ENCODE measurements around the gene KNOP1. TPM values are rescaled to one million over a fixed set of nuclear protein-coding genes. Genes with fewer than 3 reads are reported as not detected.

The KNOP1 gene
- total RNA-seq, 1 donor from 2014 or later = 18.9 TPM

Other genes starting within 250 kb of the KNOP1 start
- 29.7 TPM for gene GDE1, start 196.1 kb downstream of the KNOP1 start, total RNA-seq
- gene CCP110, start 194.3 kb downstream of the KNOP1 start, total RNA-seq = 73.5 TPM
- gene VPS35L, start 162.5 kb downstream of the KNOP1 start, total RNA-seq = 34.7 TPM
- 6.4 TPM for gene IQCK, start within 50 bp of the KNOP1 start, total RNA-seq
- gene GPRC5B, start 166.6 kb upstream of the KNOP1 start, total RNA-seq = 37.9 TPM